HG03571 (cell line): ENCODE results near the gene FLNA.

ENCODE experiments used
- ATAC-seq: cut with Tn5 transposase; IDR thresholded peaks from one replicate; pipeline ENCODE4 v1.9.1; 2021; ENCODE audit not compliant: unreplicated experiment

Gene FLNA

DNA sequence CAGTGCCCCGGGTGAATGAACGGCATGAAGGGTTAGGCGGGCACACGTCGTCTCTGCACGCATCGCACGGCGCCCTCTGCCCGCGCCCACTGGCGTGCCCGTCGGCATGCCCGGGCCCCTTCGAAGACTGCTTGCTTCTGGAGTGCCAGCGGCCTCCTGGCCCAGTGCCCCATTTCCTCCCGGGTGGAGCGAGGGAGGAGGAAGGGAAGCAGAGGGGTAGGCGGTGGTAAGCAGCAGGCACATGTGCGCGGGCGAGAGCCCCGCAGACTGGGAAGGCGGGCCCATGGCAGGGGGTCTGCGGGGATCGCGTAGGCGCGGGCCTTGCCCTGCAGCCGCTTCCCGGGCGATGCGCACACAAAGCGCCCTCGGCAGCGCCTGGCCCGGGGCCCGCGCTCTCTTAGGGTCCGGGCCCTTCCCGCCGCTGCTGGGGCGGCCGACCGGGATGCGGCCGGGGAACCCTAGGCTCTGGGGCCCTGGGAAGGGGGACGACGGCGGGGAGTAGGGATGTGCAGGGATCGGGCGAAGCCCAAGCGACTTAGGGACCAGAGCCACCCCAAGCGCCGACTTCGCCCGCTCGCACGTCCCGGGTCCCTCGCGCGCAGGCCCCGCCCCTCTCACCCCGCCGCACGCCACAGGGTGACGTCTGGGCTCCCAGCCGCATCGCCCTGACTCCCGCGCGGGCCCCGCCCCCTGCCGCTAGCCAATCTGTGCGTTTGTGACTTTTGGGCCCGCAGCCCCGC, 3.8 kb upstream of the FLNA start:
- peak; percentile 58 for ATAC-seq

DNA sequence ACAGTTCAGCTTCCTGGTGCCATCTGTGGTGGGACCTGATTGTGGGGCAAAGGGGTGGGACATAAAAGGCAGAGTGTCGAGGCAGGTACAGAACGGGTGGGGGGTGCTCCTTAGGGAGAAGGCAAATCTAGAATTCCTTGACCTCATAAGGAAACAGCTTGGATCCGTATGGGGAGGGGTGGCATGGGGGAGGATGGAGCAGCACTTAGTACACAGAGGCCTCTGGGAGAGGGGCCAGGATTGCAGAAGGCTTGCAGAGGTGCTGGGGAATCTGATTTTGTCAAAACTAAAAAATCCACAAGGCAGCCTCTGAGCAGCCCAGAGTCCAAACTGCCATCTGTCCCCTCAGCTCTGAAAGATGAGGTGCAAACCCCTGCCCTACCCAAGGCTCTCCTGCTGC, 2.3 kb upstream of the FLNA start:
- ATAC-seq, result no peak

- ATAC-seq, result no peak
These were observed 696 bp upstream of the FLNA start for GRCh38 chrX:154375156-154375504.

DNA sequence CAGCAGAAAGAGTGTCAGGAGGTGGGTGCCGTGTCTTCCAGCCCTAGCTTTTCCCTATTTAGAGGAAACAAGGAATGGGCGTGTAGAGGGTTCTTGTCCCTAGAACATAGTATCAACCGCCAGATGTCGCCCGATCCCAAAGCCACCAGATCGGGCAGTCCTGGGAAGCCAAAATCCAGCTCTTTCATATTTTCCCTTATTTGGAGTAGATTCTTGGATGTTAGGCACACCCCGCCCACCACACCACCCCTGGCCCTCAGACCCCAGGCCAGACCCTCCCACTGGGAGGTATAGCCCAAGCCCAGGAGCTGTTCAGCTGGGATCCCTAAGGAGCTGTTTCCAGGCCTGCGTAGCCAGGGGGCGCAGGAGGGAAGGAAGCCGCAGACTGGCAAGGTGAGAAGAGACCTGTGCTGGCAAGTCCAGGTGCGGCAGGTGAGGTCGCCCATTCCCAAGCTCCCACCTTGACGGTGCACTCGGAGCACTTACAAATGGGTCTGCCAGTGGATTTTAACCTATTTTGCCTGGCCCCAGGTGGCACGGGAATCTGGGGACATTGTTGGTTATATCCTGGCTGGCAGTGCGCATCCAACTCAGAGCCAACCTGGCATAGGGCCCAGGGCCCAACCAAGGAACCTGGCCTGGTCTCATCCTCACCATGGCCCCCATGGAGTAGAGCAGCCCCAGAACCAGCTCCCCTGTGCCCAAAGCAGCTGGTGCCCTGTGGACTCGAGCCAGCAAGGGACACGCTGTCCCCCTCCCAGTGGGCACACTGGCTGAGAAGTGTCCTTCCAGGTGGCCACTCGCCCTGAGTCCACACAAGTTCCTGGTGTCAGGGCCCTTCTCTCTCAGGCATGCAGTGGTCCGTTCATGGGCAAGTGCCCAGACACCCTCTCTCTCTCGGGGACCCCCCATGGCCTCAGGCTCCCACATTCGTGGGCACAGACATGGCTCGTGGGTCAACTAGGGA, 811 bp downstream of the FLNA start:
- no peak for ATAC-seq

- ATAC-seq, result no peak
These were observed 1.8 kb downstream of the FLNA start for GRCh38 chrX:154372612-154373022.

DNA sequence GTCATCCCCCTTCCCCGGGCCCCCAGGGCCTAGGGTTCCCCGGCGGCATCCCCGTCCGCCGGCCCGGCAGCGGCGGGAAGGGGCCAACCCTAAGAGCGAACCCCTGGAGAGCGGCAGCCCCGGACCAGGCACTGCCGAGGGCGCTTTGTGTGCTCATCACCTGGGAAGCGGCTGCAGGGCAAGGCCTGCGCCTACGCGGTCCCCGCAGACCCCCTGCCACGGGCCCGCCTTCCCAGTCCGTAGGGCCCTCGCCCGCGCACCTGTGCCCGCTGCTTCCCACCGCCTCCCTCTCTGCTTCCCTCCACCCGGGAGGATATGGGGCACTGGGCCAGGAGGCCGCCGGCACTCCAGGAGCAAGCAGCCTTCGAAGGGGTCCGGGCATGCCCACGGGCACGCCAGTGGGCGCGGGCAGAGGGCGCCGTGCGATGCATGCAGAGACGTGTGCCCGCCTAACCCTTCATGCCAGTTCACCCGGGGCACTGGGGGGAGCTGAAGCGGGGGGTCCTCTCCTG, 2.6 kb downstream of the FLNA start:
- peak; percentile 4 for ATAC-seq

- ATAC-seq, result peak; percentile 47
These were observed 3.2 kb downstream of the FLNA start for GRCh38 chrX:154371017-154371788.

- ATAC-seq, result no peak
These were observed 4.0 kb downstream of the FLNA start for GRCh38 chrX:154370300-154371016.

GRCh38 chrX:154369449-154370299, 4.8 kb downstream of the FLNA start:
- no peak for ATAC-seq

GRCh38 chrX:154368630-154369448, 5.6 kb downstream of the FLNA start:
- no peak for ATAC-seq

GRCh38 chrX:154367474-154368308, 6.7 kb downstream of the FLNA start:
- no peak for ATAC-seq

DNA sequence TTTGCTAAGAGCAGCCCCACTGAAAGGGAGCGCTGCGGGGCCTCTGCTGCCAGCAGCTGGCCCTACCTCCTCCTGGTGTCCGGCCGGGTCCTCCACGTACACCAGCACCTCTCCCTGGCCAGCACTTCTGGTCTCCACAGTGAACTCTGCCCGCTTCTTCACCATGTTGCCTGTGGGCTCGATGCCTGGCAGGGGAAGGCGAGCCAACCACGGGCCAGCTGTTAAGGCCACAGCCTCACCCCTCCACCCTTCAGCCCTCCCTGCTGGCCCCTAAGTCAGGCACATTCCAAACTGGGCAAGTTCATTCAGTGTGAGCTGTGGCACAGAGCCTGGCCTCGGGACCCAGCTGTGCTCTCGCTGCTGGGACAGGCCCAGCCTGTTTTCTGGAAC, 7.8 kb downstream of the FLNA start:
- no peak for ATAC-seq

GRCh38 chrX:154365997-154366665, 8.3 kb downstream of the FLNA start:
- ATAC-seq, result no peak

DNA sequence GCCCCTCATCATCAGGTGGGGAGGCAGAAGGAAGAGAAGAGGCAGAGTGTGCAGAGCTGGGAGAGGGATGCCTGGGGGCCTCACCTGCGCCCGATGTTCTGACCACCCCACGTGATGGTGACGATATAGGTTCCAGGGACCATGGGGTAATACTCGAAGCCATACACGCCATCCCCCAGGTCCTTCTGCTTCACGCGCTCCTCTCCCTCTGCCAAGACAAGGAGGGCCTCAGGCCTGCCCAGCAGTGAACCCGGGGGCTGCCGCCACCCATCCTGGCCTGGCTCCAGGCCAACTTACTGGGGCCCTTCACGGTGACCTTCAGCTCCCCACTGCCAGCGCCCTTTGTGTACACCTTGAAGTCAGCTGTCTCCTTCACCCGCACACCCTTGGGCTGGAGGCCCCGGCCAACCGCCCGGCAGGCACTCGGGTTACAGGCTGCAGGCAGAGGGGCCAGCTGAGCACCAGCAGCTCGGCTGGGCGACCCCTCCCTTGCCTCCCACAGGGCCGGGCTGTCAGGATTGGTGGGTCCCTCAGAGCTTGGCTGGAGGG, 9.3 kb downstream of the FLNA start:
- ATAC-seq, result no peak

DNA sequence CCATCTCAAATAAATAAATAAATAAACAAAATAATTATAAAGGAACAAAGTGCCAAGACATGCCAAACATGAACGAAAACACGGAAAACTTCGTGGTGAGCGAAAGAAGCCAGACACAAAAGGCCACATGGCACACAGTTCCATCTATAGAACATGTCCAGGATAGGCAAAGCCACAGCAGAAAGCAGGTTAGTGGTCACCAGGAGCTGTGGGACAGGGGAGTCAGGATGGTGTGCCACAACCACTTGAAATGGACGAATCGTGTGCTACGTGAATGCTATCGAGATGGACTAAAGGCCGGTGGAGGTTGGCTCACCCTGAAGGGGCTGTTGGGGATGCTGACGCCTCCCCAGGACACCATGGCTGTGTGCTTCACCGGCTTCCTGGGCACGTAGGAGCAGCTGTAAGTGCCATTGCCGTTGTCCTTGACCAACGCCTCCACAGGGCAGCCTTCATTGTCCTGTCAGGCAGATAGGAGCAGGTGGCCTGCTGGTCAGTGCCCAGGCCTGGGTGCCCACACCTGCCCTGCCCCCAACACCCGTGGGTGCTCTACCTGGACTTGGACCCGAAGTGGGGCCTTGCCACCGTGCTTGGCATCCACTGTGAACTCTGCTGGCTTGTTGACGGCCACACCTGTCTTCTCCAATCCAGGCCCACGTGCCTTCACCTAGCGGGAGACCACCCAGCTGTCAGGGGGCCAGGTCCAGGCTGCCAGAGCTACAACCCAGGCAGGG, 10.6 kb downstream of the FLNA start:
- no peak for ATAC-seq

- no peak for ATAC-seq
These were observed 12.2 kb downstream of the FLNA start for GRCh38 chrX:154362085-154362742.
